ENCODE results near the gene VPS8. TPM values are rescaled to one million over a fixed set of nuclear protein-coding genes. Genes with fewer than 3 reads are reported as not detected.

VPS8 gene
- total and polyA plus RNA-seq, 2 donors (not counting 1 experiment from before 2014, with no cell fraction given), result 24.9 to 99.4 TPM

DNA sequence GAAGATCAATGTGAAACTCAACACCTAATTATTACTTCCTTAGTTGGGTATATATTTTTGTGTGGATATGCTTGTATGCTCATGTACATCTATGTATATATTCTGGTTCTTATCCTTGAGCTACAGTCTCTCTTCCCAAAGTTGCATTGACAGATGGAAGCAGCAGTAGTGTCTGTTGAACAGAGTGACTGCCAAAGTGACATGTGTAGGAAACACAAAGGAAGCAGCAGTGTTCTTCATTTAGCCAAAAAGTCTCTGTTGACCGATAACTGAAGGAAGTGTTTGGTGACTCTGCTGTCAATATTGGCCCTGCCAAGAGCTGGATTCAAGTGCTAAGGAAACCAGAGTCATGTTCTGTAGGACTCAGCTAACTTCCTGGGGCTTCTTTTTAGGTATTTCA lies 217.1 kb downstream of the VPS8 start:
- TF ChIP-seq EZH2 (IDR thresholded peaks at IDR 0.05; ENCODE audit: low read length, missing control alignments), result no peak
- TF ChIP-seq, protein P1, sequence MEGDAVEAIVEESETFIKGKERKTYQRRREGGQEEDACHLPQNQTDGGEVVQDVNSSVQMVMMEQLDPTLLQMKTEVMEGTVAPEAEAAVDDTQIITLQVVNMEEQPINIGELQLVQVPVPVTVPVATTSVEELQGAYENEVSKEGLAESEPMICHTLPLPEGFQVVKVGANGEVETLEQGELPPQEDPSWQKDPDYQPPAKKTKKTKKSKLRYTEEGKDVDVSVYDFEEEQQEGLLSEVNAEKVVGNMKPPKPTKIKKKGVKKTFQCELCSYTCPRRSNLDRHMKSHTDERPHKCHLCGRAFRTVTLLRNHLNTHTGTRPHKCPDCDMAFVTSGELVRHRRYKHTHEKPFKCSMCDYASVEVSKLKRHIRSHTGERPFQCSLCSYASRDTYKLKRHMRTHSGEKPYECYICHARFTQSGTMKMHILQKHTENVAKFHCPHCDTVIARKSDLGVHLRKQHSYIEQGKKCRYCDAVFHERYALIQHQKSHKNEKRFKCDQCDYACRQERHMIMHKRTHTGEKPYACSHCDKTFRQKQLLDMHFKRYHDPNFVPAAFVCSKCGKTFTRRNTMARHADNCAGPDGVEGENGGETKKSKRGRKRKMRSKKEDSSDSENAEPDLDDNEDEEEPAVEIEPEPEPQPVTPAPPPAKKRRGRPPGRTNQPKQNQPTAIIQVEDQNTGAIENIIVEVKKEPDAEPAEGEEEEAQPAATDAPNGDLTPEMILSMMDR (conservative IDR thresholded peaks at IDR 0.05 in 1 of 2, IDR thresholded peaks at IDR 0.05 in 1 of 2; ENCODE audit: low read depth in 1 of 2, low read length in 2 of 2), result no peak
- Histone ChIP-seq H3K27ac (ENCODE audit: insufficient read depth, low read length) (no peak overlapping the region), H3K4me2 (ENCODE audit: extremely low read depth, insufficient read depth, low read length) (no peak overlapping the region), H3K9me3 (ENCODE audit: control insufficient read depth, insufficient read depth, low read depth, low read length) (no peaks in the 10 kb centered on the region), H3K27me3 (ENCODE audit: control insufficient read depth, insufficient read depth, low read length) (no peaks in the 10 kb centered on the region), H3K36me3 (ENCODE audit: control insufficient read depth, insufficient read depth, low read length) (no peaks in the 10 kb centered on the region), H3K4me1 (ENCODE audit: control insufficient read depth, extremely low read depth, insufficient read depth, low read length) (no peaks in the 10 kb centered on the region), H2AFZ (ENCODE audit: low read length) (no peak overlapping the region), H4K20me1 (ENCODE audit: control insufficient read depth, extremely low read depth, insufficient read depth, low read length) (no peaks in the 10 kb centered on the region), H3K4me3 (replicated peaks in 1 of 4; ENCODE audit: control extremely low read depth in 1 of 4, insufficient read depth in 1 of 4, low read depth in 3 of 4, low read length in 4 of 4) (no peak overlapping the region), H3K79me2 (ENCODE audit: control insufficient read depth, insufficient read depth, low read length) (no peaks in the 10 kb centered on the region), H3K9ac (ENCODE audit: insufficient read depth, low read length) (no peak overlapping the region)
- DNase-seq (ENCODE audit: low read depth in 2 of 2), result no peak

DNA sequence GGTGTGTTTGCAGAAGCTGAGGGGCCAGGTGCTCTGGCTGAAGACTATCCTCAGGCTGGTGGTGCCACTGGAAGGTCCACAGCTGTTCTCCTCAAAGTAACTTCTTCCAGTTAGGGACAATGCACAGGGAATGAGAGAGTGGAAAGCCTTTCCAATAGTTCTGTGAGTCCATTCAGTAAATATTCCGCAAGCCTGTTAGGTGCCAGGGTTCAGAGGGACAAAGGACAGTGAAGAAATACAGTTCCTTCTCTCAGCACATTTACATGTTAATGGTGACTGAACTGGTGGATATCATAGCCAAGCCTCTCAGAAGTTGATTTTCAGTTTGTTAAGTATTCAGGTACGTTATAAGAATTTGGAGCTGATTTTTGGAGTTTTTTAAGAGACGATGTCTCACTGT lies 218.4 kb downstream of the VPS8 start:
- no peak for DNase-seq (ENCODE audit: low read depth in 2 of 2)
- TF ChIP-seq, protein P1 (conservative IDR thresholded peaks at IDR 0.05 in 1 of 2, IDR thresholded peaks at IDR 0.05 in 1 of 2; ENCODE audit: low read depth in 1 of 2, low read length in 2 of 2), result no peak
- no peak for TF ChIP-seq EZH2 (IDR thresholded peaks at IDR 0.05; ENCODE audit: low read length, missing control alignments)
- H3K4me3 ChIP-seq (replicated peaks in 1 of 4; ENCODE audit: control extremely low read depth in 1 of 4, insufficient read depth in 1 of 4, low read depth in 3 of 4, low read length in 4 of 4), result no peak overlapping the region
- H3K79me2 ChIP-seq (ENCODE audit: control insufficient read depth, insufficient read depth, low read length), result no peaks in the 10 kb centered on the region
- H3K4me2 ChIP-seq (ENCODE audit: extremely low read depth, insufficient read depth, low read length), result no peak overlapping the region
- H3K36me3 ChIP-seq (ENCODE audit: control insufficient read depth, insufficient read depth, low read length), result no peaks in the 10 kb centered on the region
- H3K9me3 ChIP-seq (ENCODE audit: control insufficient read depth, insufficient read depth, low read depth, low read length), result no peaks in the 10 kb centered on the region
- H3K9ac ChIP-seq (ENCODE audit: insufficient read depth, low read length), result no peak overlapping the region
- H4K20me1 ChIP-seq (ENCODE audit: control insufficient read depth, extremely low read depth, insufficient read depth, low read length), result no peaks in the 10 kb centered on the region
- H3K4me1 ChIP-seq (ENCODE audit: control insufficient read depth, extremely low read depth, insufficient read depth, low read length), result no peaks in the 10 kb centered on the region
- H3K27me3 ChIP-seq (ENCODE audit: control insufficient read depth, insufficient read depth, low read length), result no peaks in the 10 kb centered on the region
- no peak overlapping the region for H3K27ac ChIP-seq (ENCODE audit: insufficient read depth, low read length)
- H2AFZ ChIP-seq (ENCODE audit: low read length), result no peak overlapping the region

DNA sequence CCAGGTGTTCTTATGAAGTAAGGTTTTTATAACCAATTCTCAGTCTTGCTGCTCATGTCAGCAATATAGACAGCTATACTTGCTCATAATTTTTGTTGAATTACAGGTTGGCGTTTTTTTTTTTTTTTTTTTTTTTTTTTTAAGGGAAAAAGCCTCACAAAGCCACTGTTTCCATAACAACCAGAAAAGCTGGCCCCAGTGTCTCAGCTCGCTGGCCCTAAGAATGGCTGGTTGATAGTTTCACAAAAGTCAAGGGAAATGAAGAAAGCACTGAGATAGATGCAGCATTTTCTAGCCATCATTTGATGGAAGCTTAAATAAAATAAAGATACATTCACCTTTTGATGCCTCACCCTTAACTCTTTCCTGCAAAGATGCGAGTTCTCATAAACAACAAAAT lies 219.0 kb downstream of the VPS8 start:
- TF ChIP-seq EZH2 (IDR thresholded peaks at IDR 0.05; ENCODE audit: low read length, missing control alignments), result no peak
- TF ChIP-seq, protein P1 (conservative IDR thresholded peaks at IDR 0.05 in 1 of 2, IDR thresholded peaks at IDR 0.05 in 1 of 2; ENCODE audit: low read depth in 1 of 2, low read length in 2 of 2), result no peak
- Histone ChIP-seq H4K20me1 (ENCODE audit: control insufficient read depth, extremely low read depth, insufficient read depth, low read length) (no peaks in the 10 kb centered on the region), H3K9ac (ENCODE audit: insufficient read depth, low read length) (no peak overlapping the region), H3K36me3 (ENCODE audit: control insufficient read depth, insufficient read depth, low read length) (no peaks in the 10 kb centered on the region), H3K79me2 (ENCODE audit: control insufficient read depth, insufficient read depth, low read length) (no peaks in the 10 kb centered on the region), H3K27ac (ENCODE audit: insufficient read depth, low read length) (no peak overlapping the region), H3K9me3 (ENCODE audit: control insufficient read depth, insufficient read depth, low read depth, low read length) (no peaks in the 10 kb centered on the region), H3K4me2 (ENCODE audit: extremely low read depth, insufficient read depth, low read length) (no peak overlapping the region), H3K27me3 (ENCODE audit: control insufficient read depth, insufficient read depth, low read length) (no peaks in the 10 kb centered on the region), H3K4me1 (ENCODE audit: control insufficient read depth, extremely low read depth, insufficient read depth, low read length) (no peaks in the 10 kb centered on the region), H3K4me3 (replicated peaks in 1 of 4; ENCODE audit: control extremely low read depth in 1 of 4, insufficient read depth in 1 of 4, low read depth in 3 of 4, low read length in 4 of 4) (no peak overlapping the region), H2AFZ (ENCODE audit: low read length) (no peak overlapping the region)
- no peak for DNase-seq (ENCODE audit: low read depth in 2 of 2)
